Posterior vena cava (tissue), 2 donors: ENCODE results near the gene PPAN. TPM values are rescaled to one million over a fixed set of nuclear protein-coding genes. Genes with fewer than 3 reads are reported as not detected.
A peak's percentile ranks its signal among the peaks of the same experiment; 100 is the strongest.

ENCODE experiments used
- DNase-seq: peaks from one replicate; pipeline ENCODE4 v3.0.0-alpha.2; 2020; ENCODE audit warnings: low spot score
- intact Hi-C, 2 donors: fragments of 100-400 bp; cut with DNase I; formaldehyde crosslinking; loops; one replicate each; pipeline versions ENCODE4 v1.14.1 to v1.14.2; 2022 to 2023
- total RNA-seq, 2 donors: library from RNA; stranded (reverse); fragmentation: NEBNext Ultra II Directional; extraction: Animal tissue kit (Norgen Biotek cat#: 25700); gene quantifications; one replicate each; pipeline ENCODE4 v1.2.1, GENCODE V29; 2021
- donor health status: DM: yes; HTN: yes; CAD: no.
- donor health status: DM: yes; HTN: yes; CAD: no.

The PPAN gene
- total RNA-seq, 2 donors from 2014 or later = 21.9 to 27.8 TPM

DNA sequence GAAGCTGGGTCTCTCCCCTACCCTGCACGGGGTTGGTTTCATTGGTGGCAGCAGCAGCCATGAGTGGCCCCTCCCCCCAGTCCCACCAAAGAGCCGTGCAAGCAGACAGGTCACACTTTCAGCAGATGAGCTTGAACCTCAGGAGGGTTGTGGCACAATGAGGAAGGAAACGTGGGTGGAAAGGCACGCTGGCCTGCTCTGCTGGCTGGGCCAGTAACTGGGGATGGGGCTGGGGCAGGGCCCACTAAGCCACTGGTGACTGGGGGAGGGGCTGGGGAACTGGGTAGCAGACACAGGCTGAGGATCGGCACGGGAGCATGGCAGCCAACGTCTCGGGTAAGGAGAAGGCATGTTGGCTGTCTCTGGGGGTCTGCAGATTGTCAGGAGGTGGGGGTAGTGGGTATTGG is 5.2 kb downstream of the PPAN start, which contains the start of gene P2RY11:
TSS of gene P2RY11 (plus strand) at position 289 of the 407 bp plus-strand sequence. CDS start at position 318, 29 bp downstream.
- intact Hi-C loops = loop anchor here (10.0 kb wide), 1 partner anchor 133 kb away; no protein-coding TSS in a partner anchor
- no peak for DNase-seq

DNA sequence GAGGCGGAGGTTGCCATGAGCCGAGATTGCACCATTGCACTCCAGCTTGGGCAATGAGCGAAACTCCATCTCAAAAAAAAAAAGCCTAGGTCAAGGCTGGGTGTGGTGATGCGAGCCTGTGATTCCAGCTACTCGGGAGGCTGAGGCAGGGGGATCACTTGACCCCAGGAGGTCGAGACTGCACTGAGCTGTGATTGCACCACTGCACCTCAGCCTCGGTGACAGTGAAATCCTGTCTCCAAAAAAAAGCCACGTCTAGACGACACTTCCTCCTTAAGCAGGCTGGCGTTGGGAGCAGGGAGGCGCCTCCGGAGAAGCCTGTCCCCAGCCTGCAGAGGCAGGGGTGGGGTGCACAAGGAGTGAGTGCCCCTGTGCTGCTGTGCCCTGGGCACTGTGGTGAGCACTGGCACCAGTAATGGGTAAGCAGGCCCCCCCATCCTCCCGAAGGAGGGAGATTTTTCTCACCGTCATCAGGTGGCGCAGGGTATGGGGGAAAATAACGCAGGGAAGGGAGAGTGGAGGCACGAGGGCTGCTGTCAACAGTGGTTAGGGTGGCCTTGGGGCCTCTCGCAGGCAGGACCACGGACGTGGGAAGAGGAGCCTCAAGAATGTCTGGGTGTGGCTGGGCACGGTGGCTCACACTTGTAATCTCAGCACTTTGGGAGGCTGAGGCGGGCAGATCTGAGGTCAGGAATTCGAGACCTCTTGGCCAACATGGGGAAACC is 6.0 kb downstream of the PPAN start:
- no peak for DNase-seq
- intact Hi-C loops = loop anchor here (10.0 kb wide), 1 partner anchor 133 kb away; no protein-coding TSS in a partner anchor

DNA sequence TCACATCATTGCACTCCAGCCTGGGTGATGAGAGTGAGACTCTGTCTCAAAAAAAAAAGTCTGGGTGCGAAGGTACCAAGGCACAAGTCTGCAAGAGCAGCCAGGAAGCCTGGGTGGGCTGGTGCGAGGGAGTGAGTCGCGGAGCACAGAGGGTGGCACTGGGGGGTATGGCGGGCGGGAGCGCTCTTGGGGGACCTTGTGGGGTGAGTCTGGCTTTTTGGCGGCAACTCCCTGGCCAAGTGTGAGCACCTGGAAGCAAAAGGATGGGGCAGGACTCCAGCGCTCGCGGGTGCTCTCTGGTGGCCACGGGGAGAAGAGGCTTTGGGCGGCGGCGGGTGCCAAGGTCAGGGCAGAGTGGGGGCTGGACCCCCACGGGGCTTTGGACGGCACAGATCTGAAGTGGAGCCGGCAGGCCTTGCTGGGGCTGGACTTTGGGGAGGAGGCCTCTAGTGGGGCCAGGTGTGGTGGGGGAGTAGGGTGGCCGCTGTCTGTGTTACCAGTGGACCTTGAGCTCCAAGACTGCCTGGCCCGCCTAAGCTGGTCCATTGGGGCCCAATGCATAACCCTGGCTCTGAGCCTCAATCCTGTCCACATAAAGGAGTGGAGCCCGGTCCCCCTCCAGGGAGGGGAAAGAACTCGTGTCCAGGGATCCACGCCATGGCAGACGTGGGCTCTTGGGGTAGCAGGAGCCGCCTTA is 6.9 kb downstream of the PPAN start:
- DNase-seq = peak; percentile 87
- intact Hi-C loops = loop anchor here (10.0 kb wide), 1 partner anchor 132 kb away; no protein-coding TSS in a partner anchor

DNA sequence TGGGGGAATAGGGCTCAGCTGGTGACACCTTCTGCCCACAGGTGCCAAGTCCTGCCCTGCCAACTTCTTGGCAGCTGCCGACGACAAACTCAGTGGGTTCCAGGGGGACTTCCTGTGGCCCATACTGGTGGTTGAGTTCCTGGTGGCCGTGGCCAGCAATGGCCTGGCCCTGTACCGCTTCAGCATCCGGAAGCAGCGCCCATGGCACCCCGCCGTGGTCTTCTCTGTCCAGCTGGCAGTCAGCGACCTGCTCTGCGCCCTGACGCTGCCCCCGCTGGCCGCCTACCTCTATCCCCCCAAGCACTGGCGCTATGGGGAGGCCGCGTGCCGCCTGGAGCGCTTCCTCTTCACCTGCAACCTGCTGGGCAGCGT is 7.4 kb downstream of the PPAN start:
- intact Hi-C loops = loop anchor here (10.0 kb wide), 1 partner anchor 131 kb away; no protein-coding TSS in a partner anchor
- no peak for DNase-seq

DNA sequence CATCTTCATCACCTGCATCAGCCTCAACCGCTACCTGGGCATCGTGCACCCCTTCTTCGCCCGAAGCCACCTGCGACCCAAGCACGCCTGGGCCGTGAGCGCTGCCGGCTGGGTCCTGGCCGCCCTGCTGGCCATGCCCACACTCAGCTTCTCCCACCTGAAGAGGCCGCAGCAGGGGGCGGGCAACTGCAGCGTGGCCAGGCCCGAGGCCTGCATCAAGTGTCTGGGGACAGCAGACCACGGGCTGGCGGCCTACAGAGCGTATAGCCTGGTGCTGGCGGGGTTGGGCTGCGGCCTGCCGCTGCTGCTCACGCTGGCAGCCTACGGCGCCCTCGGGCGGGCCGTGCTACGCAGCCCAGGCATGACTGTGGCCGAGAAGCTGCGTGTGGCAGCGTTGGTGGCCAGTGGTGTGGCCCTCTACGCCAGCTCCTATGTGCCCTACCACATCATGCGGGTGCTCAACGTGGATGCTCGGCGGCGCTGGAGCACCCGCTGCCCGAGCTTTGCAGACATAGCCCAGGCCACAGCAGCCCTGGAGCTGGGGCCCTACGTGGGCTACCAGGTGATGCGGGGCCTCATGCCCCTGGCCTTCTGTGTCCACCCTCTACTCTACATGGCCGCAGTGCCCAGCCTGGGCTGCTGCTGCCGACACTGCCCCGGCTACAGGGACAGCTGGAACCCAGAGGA is 7.9 kb downstream of the PPAN start:
- DNase-seq = peak; percentile 84
- intact Hi-C loops = loop anchor here (10.0 kb wide), 1 partner anchor 131 kb away; no protein-coding TSS in a partner anchor

DNA sequence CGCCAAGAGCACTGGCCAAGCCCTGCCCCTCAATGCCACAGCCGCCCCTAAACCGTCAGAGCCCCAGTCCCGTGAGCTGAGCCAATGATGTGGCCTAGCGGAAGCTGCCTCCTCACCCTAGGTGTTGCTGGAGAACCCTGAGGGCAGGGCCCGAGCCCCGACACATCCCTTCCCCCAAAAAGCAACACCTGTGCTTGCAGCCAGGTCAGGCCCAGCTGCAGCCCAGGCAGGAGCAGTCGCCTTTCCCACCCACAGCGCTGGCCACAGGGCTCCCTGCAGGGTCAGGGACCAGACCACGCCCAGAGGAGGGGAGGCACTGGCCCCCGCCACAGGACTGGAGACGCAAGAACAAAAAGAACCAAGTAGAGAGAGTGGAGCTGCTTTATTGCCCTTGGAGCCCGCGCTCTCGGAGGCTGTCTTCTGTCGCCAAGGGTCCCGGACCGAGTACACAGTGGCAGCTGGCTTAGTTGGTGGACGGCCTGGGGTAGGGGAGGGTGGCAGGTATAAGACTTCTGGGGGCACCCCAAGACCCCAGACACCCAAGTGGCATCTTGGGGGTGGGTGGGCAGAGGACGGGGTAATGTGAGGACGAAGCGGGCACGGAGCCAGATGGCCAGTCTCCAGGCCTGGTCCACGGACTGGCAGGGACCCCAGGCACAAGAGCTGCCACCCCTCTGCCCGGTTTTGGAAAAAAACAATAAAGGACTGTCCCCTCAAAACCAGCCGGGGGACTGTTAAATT is 8.7 kb downstream of the PPAN start:
- DNase-seq = peak; percentile 68
- intact Hi-C loops = loop anchor here (10.0 kb wide), 1 partner anchor 130 kb away; no protein-coding TSS in a partner anchor

DNA sequence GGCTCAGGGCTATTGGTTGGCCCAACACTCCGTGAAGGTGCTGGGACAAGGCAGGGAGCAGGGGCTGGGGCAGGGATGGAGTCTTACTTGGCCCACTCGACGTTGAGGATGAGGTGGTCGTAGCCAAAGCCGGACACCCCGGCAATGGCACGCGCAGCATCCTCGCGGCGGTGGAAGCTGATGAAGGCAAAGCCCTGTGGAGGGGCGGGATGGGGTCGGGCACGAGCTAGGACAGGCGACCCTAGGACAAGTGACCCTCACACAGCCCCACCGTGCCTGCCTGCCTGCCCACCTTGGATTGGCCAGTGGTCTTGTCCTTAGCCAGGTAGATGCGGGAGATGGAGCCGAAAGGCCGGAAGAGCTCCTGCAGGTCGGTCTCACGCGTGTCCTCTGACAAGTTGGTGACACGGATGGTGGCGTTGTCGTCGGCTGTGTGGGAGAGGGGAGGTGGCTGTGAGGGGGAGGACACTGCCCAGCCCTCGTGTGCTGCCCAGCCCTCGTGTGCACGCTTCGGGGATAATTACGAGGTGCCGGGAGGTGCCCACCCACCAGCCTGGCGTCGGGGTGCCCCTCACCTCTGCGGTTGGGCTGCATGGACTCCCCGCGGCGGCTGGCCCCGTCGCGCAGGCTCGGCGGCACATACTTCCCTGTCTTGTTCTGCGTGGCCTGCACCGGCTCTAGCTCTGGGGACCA is 9.4 kb downstream of the PPAN start:
- intact Hi-C loops = loop anchor here (10.0 kb wide), 1 partner anchor 129 kb away; no protein-coding TSS in a partner anchor
- peak; percentile 85 for DNase-seq

DNA sequence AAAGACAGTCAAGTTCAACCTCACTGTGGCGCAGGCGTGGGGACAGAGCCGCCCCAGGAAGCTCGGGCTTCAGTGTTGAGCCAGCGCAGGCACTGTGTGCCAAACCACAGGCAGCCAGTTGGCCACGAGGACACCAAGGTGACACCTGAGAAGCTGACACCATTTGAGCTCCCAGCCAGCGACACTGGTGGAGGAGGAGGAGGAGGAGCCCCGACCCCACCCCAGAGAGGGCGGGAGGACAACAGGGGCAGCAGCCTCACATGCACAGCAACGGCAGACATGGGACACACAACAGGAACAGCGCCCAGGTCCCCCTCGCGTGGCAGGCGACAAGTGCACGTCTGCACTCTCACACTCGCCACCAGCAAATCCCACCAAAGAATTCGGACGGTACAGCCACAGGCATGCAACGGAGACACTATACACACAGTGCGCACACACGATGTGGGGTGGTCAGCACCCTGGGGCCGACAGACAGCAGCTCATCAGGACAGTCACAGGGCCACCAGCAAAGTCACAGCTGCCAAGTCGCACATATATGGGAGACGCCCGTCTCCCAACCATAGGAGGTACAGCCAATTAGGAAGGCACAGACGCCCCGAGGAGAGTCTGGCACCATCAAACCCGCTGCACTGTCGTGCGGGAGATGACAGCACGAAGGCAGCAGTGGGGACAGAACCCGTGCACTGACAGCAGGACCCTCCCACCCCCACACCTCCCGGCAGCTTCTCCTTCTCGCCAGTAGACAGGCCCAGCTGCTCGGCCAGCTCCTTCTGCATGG is 10.1 kb downstream of the PPAN start:
- intact Hi-C loops = loop anchor here (10.0 kb wide), 1 partner anchor 129 kb away; no protein-coding TSS in a partner anchor

DNA sequence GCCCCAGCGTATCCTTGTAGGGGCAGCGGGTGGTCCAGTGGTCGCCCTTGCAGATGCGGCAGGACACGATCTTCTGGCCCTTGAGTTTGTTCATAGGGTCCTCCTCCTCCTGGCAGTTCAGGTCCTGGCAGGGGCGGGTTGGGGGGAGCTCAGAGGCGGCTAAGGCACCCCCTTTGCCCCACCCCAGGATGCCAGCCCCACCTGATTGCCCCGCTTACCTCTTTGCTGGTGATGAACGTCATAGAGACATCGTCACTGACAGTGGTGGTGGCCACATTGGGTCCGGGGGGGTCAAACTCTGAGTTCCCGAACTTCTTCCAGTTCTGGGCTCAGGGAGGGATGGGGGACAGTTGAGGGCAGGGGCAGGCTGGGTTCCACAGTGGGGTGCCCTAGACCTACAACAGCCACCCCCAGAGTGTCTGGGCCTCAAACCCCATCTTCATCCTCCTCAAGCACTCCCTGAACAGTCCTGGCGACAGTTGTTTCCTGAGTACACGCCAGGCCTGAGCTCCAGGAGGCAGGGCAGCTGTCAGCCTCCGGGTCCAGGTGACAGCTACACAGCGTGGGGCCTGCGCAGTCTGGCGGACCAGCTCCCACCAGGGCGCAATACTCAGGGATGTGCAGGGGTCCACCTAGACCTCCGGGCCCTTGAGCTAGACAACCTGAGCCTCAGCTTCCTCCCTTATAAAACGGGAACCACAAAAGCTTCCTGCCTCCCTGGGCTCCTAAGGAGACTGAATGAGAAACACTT is 10.9 kb downstream of the PPAN start:
- intact Hi-C loops = loop anchor here (10.0 kb wide), 1 partner anchor 128 kb away; no protein-coding TSS in a partner anchor
- peak; percentile 76 for DNase-seq

More for the DNA sequence above, 10.1 kb downstream of the PPAN start:
- peak; percentile 78 for DNase-seq

DNA sequence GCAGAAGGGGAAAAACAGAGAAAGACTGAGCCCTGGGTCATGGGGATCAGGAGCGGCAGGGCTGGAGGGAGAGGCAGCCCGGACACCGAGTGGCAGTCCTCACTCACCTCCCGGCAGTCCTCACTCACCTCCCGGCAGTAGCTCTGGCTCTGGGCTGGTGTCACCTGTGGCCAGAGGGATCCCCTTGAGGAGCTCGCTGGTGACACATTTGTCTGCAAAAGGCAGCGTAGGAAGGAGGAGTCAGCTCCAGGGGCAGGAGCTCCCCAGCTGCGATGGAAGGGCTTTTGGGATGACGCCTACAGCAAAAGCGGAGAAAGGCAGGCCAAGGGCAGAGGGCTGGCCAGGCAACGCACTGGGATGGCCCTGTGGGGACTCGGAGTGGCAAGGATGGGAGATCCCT is 12.8 kb downstream of the PPAN start:
- intact Hi-C loops = loop anchor here (10.0 kb wide), 1 partner anchor 126 kb away; no protein-coding TSS in a partner anchor
- DNase-seq = peak; percentile 72

DNA sequence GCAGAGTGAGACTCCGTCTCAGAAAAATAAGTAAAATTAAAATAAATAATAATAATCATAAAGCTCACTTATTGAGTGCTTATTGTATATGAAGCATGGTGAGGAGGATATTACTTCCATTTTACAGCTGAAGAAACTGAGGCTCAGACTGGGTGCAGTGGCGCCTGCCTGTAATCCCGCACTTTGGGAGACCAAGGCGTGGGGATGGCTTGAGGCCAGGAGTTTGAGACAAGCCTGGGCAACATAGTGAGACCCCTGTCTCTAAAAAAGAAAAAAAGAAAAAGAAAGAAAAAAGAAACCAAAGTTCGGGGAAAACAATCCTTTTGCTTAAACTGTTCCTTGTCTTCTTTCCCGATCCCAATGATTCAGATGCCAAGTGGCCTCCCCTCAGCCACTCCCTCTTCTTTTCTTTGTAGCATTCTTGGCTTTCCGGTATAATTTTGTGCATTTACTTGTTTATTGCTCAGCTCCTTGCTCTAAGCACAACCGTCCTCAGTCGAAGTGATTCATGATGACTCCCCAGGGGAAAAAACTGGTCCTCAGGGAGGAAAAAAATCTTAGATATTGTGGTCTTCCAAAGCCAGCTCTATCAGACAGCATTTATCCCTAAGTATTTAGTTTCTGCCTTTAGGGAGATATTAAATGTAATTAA is 14.5 kb downstream of the PPAN start:
- intact Hi-C loops = no loop called here
- DNase-seq = no peak

DNA sequence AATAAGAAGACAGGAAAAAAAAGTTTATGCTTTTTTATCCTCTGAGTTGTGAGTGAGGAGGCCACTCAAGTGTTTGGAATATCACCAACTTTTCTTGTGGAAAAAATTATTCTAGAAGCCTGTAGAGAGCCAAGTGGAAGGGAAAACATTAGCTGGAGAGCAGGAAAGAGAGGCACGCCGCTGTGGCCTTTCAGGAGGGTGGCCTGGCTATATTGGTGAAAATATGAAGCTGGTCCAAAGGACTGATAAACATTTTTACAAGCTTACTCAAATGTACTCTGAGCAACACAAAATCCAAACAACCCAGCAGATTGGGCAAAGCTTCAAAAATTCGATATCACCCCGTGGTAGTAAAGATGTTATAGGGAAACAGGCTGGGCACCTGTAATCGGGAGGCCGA is 15.9 kb downstream of the PPAN start:
- intact Hi-C loops = no loop called here
- peak; percentile 85 for DNase-seq

DNA sequence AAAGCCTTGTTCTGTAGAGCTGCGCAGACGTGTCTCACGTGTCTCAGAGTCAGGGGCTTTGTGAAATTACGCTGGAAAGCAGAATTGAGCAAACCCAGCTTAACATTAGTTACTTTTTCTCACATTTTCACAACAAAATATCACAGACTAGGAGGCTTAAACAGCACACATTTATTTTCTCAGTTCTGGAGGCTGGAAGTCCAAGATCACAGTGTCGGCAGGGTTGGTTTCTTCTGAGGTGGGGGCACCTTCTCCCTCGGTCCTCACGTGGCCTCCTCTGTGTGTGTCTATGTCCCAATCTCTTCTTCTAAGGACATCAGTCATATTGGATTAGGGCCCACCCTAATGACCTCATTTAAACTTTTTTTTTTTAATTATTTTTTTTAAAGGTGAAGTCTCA is 18.3 kb downstream of the PPAN start:
- DNase-seq = no peak

DNA sequence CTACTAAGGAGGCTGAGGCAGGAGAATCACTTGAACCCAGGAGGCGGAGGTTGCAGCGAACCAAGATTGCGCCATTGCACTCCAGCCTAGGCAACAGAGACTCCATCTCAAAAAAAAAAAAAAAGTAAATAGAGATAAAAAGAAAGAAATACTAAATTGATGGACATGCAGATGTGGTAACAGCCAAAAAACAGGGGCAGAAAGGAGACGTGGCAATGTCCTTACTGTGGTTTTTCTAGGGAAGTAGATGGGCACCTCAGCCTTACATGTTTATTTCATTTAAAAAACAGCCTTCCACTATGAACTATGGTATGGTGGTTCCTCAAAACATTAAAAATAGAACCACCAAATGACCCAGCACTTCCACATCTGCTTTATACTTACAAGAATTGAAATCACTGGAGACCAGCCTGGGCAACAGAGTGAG is 20.1 kb downstream of the PPAN start:
- DNase-seq = no peak
- intact Hi-C loops = no loop called here

More for the DNA sequence above, 18.3 kb downstream of the PPAN start:
- intact Hi-C loops = no loop called here

DNA sequence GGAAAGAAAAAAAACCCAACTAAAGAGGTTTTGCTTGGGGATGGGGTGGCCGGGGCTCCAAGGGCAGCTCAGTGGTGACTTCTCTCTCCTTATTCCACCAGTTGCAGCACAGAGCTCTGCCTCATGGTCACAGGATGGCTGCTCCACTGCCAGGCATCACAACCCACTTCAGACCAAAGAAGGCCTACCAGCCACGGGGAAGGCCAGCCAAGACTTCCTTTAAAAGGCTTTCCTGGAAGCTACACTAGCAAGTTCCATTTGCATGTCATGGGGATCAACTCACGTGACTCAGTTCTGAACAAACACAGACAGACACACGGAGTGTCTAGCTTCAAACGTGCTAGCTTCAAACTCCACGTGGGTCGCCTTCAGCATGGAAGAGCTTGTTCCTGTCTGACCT is 26.7 kb downstream of the PPAN start:
- intact Hi-C loops = no loop called here
- DNase-seq = no peak

DNA sequence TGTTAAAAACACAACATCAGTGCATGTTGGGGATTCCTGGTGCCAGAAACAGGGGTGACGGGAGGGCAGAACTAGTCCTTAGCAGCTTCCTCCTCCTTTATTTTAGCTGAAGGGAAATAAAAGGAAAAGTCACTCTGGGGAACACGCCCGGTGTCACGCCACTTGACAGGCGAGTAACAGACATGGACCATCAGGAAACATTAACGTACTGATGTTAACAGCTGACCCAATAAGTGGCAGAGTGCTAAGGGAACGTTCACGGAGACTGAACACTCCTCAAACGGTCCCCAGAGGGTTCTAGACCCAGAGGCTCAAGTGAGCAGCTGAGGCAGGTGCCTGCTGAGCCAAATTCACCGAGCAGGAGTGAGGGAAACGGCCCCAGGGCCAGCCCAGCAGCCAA is 27.4 kb downstream of the PPAN start:
- intact Hi-C loops = no loop called here
- no peak for DNase-seq
